NCI-H460 (cell line): ENCODE measurements around the gene C1orf174. TPM values are rescaled to one million over a fixed set of nuclear protein-coding genes. Genes with fewer than 3 reads are reported as not detected.

Experiments
- DNase-seq: peaks from one replicate; pipeline ENCODE4 v3.0.0-alpha.2; 2016; ENCODE audit warnings: low read depth; ENCODE audit errors: extremely low read depth
- total RNA-seq: library from RNA; depleted of rRNA; stranded (reverse); fragments of >200 nt; shearing (Covaris generic); gene quantifications from 2 replicates; pipeline ENCODE4 v1.2.3, GENCODE V29; 2014

C1orf174 gene
- total RNA-seq, 1 experiment from 2014 or later = 25.1 TPM

GRCh38 chr1:3879099-3879498, 21.0 kb downstream of the C1orf174 start:
- no peak for DNase-seq

GRCh38 chr1:3876716-3877115, 23.4 kb downstream of the C1orf174 start:
- DNase-seq = no peak

- no peak for DNase-seq
Measured at GRCh38 chr1:3874736-3875135, 25.3 kb downstream of the C1orf174 start.

- no peak for DNase-seq
Measured at GRCh38 chr1:3872546-3872945, 27.5 kb downstream of the C1orf174 start.

GRCh38 chr1:3871451-3871805, 28.6 kb downstream of the C1orf174 start:
- DNase-seq = no peak

- no peak for DNase-seq
Measured at GRCh38 chr1:3869751-3870301, 30.2 kb downstream of the C1orf174 start.

GRCh38 chr1:3868464-3869006, 31.5 kb downstream of the C1orf174 start:
- DNase-seq = no peak

- DNase-seq = no peak
Measured at GRCh38 chr1:3865606-3866160, 34.4 kb downstream of the C1orf174 start.

- no peak for DNase-seq
Measured at GRCh38 chr1:3864884-3865283, 35.2 kb downstream of the C1orf174 start.

GRCh38 chr1:3863231-3863935, 36.7 kb downstream of the C1orf174 start:
- DNase-seq = no peak

- no peak for DNase-seq
Measured at GRCh38 chr1:3858231-3858981, 41.7 kb downstream of the C1orf174 start.

GRCh38 chr1:3857791-3858129, 42.3 kb downstream of the C1orf174 start:
- no peak for DNase-seq

- peak; percentile 86 for DNase-seq
Measured at GRCh38 chr1:3856923-3857790, 42.9 kb downstream of the C1orf174 start, which contains the start of the genes CEP104 and DFFB. TSS of gene CEP104 (minus strand) at chr1:3857211. CDS start at chr1:3852407, 4,804 bp downstream. TSS of gene DFFB (plus strand) at chr1:3857476. CDS start at chr1:3857604, 128 bp downstream.

GRCh38 chr1:3852711-3853485, 47.2 kb downstream of the C1orf174 start:
- DNase-seq = no peak

- DNase-seq = no peak
Measured at GRCh38 chr1:3852091-3852490, 48.0 kb downstream of the C1orf174 start.

GRCh38 chr1:3851292-3851691, 48.8 kb downstream of the C1orf174 start:
- no peak for DNase-seq

GRCh38 chr1:3850857-3851256, 49.2 kb downstream of the C1orf174 start:
- DNase-seq = no peak

GRCh38 chr1:3847081-3847480, 53.0 kb downstream of the C1orf174 start:
- no peak for DNase-seq

GRCh38 chr1:3846541-3846940, 53.5 kb downstream of the C1orf174 start:
- no peak for DNase-seq

- DNase-seq = no peak
Measured at GRCh38 chr1:3842912-3843311, 57.2 kb downstream of the C1orf174 start.
